ENCODE results near the gene TLX3. TPM values are rescaled to one million over a fixed set of nuclear protein-coding genes. Genes with fewer than 3 reads are reported as not detected.
A peak's percentile ranks its signal among the peaks of the same experiment; 100 is the strongest.
"Not testable (repeated sequence)": the region's sequence is repeated elsewhere in the genome, so short reads cannot be mapped to it uniquely, and the experiment has no call there.

TLX3 gene
- total RNA-seq, 1 donor from 2014 or later, result not detected

- no peak for DNase-seq
Measured at GRCh38 chr5:171330021-171330420, 21.0 kb downstream of the TLX3 start.

- DNase-seq, result no peak
Measured at GRCh38 chr5:171335616-171336015, 26.6 kb downstream of the TLX3 start.

- DNase-seq, result peak; percentile 82
Measured at GRCh38 chr5:171336521-171337209, 27.6 kb downstream of the TLX3 start.

- DNase-seq, result no peak
Measured at GRCh38 chr5:171337210-171337569, 28.1 kb downstream of the TLX3 start.

GRCh38 chr5:171340042-171340441 is 31.0 kb downstream of the TLX3 start:
- DNase-seq, result no peak

GRCh38 chr5:171340491-171340890 is 31.4 kb downstream of the TLX3 start:
- DNase-seq, result no peak

GRCh38 chr5:171342362-171343111 is 33.5 kb downstream of the TLX3 start:
- peak; percentile 83 for DNase-seq

GRCh38 chr5:171344936-171345608 is 36.0 kb downstream of the TLX3 start:
- DNase-seq, result no peak

- no peak for DNase-seq
Measured at GRCh38 chr5:171351536-171352073, 42.6 kb downstream of the TLX3 start.

GRCh38 chr5:171355302-171355724 is 46.3 kb downstream of the TLX3 start:
- DNase-seq, result no peak

- no peak for DNase-seq
Measured at GRCh38 chr5:171357843-171358242, 48.8 kb downstream of the TLX3 start.

GRCh38 chr5:171361151-171361550 is 52.1 kb downstream of the TLX3 start:
- not testable (repeated sequence) for DNase-seq

Other genes starting within 250 kb of the TLX3 start
- 1,135 and 1,923 TPM in 2 replicates for gene NPM1, start 78.6 kb downstream of the TLX3 start, total RNA-seq
- gene FGF18, start 110.4 kb downstream of the TLX3 start, total RNA-seq, result not detected in 2 replicates